ENCODE measurements around the gene MIOS. TPM values are rescaled to one million over a fixed set of nuclear protein-coding genes. Genes with fewer than 3 reads are reported as not detected.

The MIOS gene
- total and polyA plus RNA-seq, 11 donors: 5.7 to 30.8 (median 22.3) TPM

- TF ChIP-seq CTCF (IDR thresholded peaks at IDR 0.05): no peak
- no peak for TF ChIP-seq POLR2A (IDR thresholded peaks at IDR 0.05)
- no peaks in the 10 kb centered on the region for H3K27me3 ChIP-seq
- intact Hi-C loops (cut with DNase I): no loop called here
- ATAC-seq (no peak), DNase-seq (no peak)
- H3K4me3 ChIP-seq: no peak overlapping the region
- no peak overlapping the region for H3K27ac ChIP-seq
- no peaks in the 10 kb centered on the region for H3K4me1 ChIP-seq
- 69 to 80% (median 74%) methylated on average over 2 of the region's 2 CpGs for WGBS, 4 donors
- H3K9me3 ChIP-seq: no peaks in the 10 kb centered on the region
- no peaks in the 10 kb centered on the region for H3K36me3 ChIP-seq
Observed at GRCh38 chr7:7519528-7519927, 47.2 kb upstream of the MIOS start.

- H3K27me3 ChIP-seq: no peaks in the 10 kb centered on the region
- WGBS, 4 donors: 39 to 50% (median 45%) methylated on average over 3 of the region's 3 CpGs
- H3K4me1 ChIP-seq: no peaks in the 10 kb centered on the region
- intact Hi-C loops (cut with DNase I): no loop called here
- H3K9me3 ChIP-seq: no peaks in the 10 kb centered on the region
- H3K36me3 ChIP-seq: no peaks in the 10 kb centered on the region
- ATAC-seq: no peak
- no peak for DNase-seq
- H3K4me3 ChIP-seq: no peak overlapping the region
- no peak overlapping the region for H3K27ac ChIP-seq
- TF ChIP-seq POLR2A (IDR thresholded peaks at IDR 0.05) (no peak), CTCF (IDR thresholded peaks at IDR 0.05) (no peak)
Observed at GRCh38 chr7:7521259-7521658, 45.4 kb upstream of the MIOS start.

- ATAC-seq: no peak
Observed at GRCh38 chr7:7522421-7522820, 44.3 kb upstream of the MIOS start.

GRCh38 chr7:7524121-7524520, 42.6 kb upstream of the MIOS start:
- Histone ChIP-seq H3K27ac (no peak overlapping the region), H3K9me3 (no peaks in the 10 kb centered on the region), H3K27me3 (no peaks in the 10 kb centered on the region), H3K36me3 (no peaks in the 10 kb centered on the region), H3K4me1 (no peaks in the 10 kb centered on the region), H3K4me3 (no peak overlapping the region)
- DNase-seq (no peak), ATAC-seq (no peak)
- 64 to 75% (median 69%) methylated on average over 3 of the region's 3 CpGs for WGBS, 4 donors
- intact Hi-C loops (cut with DNase I): no loop called here
- TF ChIP-seq CTCF (IDR thresholded peaks at IDR 0.05) (no peak), POLR2A (IDR thresholded peaks at IDR 0.05) (no peak)

More at GRCh38 chr7:7522421-7522820, 44.3 kb upstream of the MIOS start:
- Histone ChIP-seq H3K4me3 (no peak overlapping the region), H3K9me3 (no peaks in the 10 kb centered on the region), H3K27me3 (no peaks in the 10 kb centered on the region), H3K4me1 (no peaks in the 10 kb centered on the region), H3K27ac (no peak overlapping the region), H3K36me3 (no peaks in the 10 kb centered on the region)
- no peak for TF ChIP-seq POLR2A (IDR thresholded peaks at IDR 0.05)
- TF ChIP-seq CTCF (IDR thresholded peaks at IDR 0.05): no peak
- 79 to 89% (median 86%) methylated on average over 3 of the region's 3 CpGs for WGBS, 4 donors
- DNase-seq: no peak
- intact Hi-C loops (cut with DNase I): no loop called here
